HEK293 (cell line): ENCODE measurements around the gene FBRSL1.

Experiments used
- CTCF ChIA-PET: fragments of 350-600 bp; formaldehyde crosslinking; extraction: SDS; loops from one replicate; lab custom pipeline; 2021; ENCODE audit warnings: antibody characterized with exemption; lab: Yijun Ruan, JAX
- POLR2A ChIA-PET: fragments of 300-600 bp; formaldehyde crosslinking; extraction: SDS; loops from one replicate; lab custom pipeline; 2020; ENCODE audit warnings: antibody characterized with exemption, inconsistent platforms; lab: Yijun Ruan, JAX
- H3K27ac ChIP-seq: fragments of 200-500 bp; sonication (Bioruptor generic); 2 replicates; pipeline ENCODE4 v1.5.1; 2014; ENCODE audit warnings: low read depth, low read length, control low read depth, inconsistent platforms; ENCODE audit errors: extremely low read depth
- H3K36me3 ChIP-seq, 2 experiments: fragments of 200-500 bp in 1 of 2; sonication (Bioruptor generic) in 1 of 2; 1 replicate in 1 of 2; 2 replicates in 1 of 2; pipeline ENCODE4 v1.5.1; 2014 to 2017; ENCODE audit warnings: inconsistent platforms in 2 of 2, low read length in 2 of 2; ENCODE audit not compliant: control insufficient read depth in 2 of 2, insufficient read depth in 1 of 2
- H3K4me1 ChIP-seq: fragments of 200-500 bp; sonication (Bioruptor generic); 2 replicates; pipeline ENCODE4 v1.5.1; 2014; ENCODE audit warnings: mild to moderate bottlenecking, low read length, inconsistent platforms; ENCODE audit not compliant: control insufficient read depth, insufficient read depth
- H3K4me3 ChIP-seq: 2 replicates; pipeline ENCODE4 v1.5.1; 2011; ENCODE audit warnings: low read depth, mild to moderate bottlenecking, control low read depth, low read length, moderate library complexity
- H3K9me3 ChIP-seq: fragments of 200-500 bp; sonication (Bioruptor generic); 2 replicates; pipeline ENCODE4 v1.5.1; 2014; ENCODE audit warnings: low read depth, low read length, inconsistent platforms; ENCODE audit not compliant: control insufficient read depth, insufficient read depth
- GLIS2 ChIP-seq: fragments of 450-650 bp; formaldehyde crosslinking; IDR thresholded peaks from 2 replicates; pipeline ENCODE4 v1.5.1; 2016; ENCODE audit warnings: missing biosample characterization, missing genetic modification characterization
- HOXA7 ChIP-seq: sonication (generic); formaldehyde crosslinking; IDR thresholded peaks from 2 replicates; pipeline ENCODE4 v1.8.1; 2022; ENCODE audit warnings: missing genetic modification reagents, borderline replicate concordance
- HOXC10 ChIP-seq: sonication (generic); formaldehyde crosslinking; IDR thresholded peaks from 2 replicates; pipeline ENCODE4 v1.8.1; 2023; ENCODE audit warnings: mild to moderate bottlenecking, missing genetic modification reagents
- KLF10 ChIP-seq: fragments of 450-650 bp; IDR thresholded peaks from 2 replicates; pipeline ENCODE4 v1.5.1; 2018; ENCODE audit warnings: missing biosample characterization, mild to moderate bottlenecking, missing genetic modification characterization
- MZF1 ChIP-seq: fragments of 450-650 bp; formaldehyde crosslinking; IDR thresholded peaks from 2 replicates; pipeline ENCODE4 v1.5.1; 2017; ENCODE audit warnings: missing biosample characterization, missing genetic modification characterization, borderline replicate concordance
- RBAK ChIP-seq: fragments of 450-650 bp; formaldehyde crosslinking; IDR thresholded peaks from 2 replicates; pipeline ENCODE4 v1.5.1; 2016; ENCODE audit warnings: missing biosample characterization, missing genetic modification characterization
- ZFP41 ChIP-seq: fragments of 450-650 bp; formaldehyde crosslinking; IDR thresholded peaks from 2 replicates; pipeline ENCODE4 v1.5.1; 2016; ENCODE audit warnings: missing biosample characterization, missing genetic modification characterization, borderline replicate concordance
- ZNF239 ChIP-seq: fragments of 450-650 bp; formaldehyde crosslinking; IDR thresholded peaks from 2 replicates; pipeline ENCODE4 v1.5.1; 2016; ENCODE audit warnings: missing biosample characterization, missing genetic modification characterization
- ZNF366 ChIP-seq: fragments of 450-650 bp; formaldehyde crosslinking; conservative IDR thresholded peaks from 2 replicates; pipeline ENCODE4 v1.5.1; 2016; ENCODE audit warnings: missing biosample characterization, missing genetic modification characterization
- ZNF394 ChIP-seq: fragments of 450-650 bp; formaldehyde crosslinking; IDR thresholded peaks from 2 replicates; pipeline ENCODE4 v1.5.1; 2016; ENCODE audit warnings: missing biosample characterization, missing genetic modification characterization, mild to moderate bottlenecking, moderate library complexity, borderline replicate concordance
- ZNF560 ChIP-seq: fragments of 450-650 bp; formaldehyde crosslinking; IDR thresholded peaks from 2 replicates; pipeline ENCODE4 v1.5.1; 2017; ENCODE audit warnings: missing biosample characterization, missing genetic modification characterization, borderline replicate concordance
- ZNF707 ChIP-seq: fragments of 450-650 bp; formaldehyde crosslinking; IDR thresholded peaks from 2 replicates; pipeline ENCODE4 v1.5.1; 2016; ENCODE audit warnings: missing biosample characterization, missing genetic modification characterization
- ZNF776 ChIP-seq: fragments of 450-650 bp; formaldehyde crosslinking; IDR thresholded peaks from 2 replicates; pipeline ENCODE4 v1.5.0; 2017; ENCODE audit warnings: missing biosample characterization, missing genetic modification characterization, borderline replicate concordance
- TF ChIP-seq, protein P1 (sequence below): fragments of 450-650 bp; formaldehyde crosslinking; conservative IDR thresholded peaks from 2 replicates; pipeline ENCODE4 v1.5.1; 2016; ENCODE audit warnings: low read depth, missing biosample characterization, missing genetic modification characterization
- TF ChIP-seq, protein P2 (sequence below): IDR thresholded peaks from 2 replicates; pipeline ENCODE4 v1.6.1; 2011; ENCODE audit warnings: mild to moderate bottlenecking, low read depth, low read length, borderline replicate concordance
- TF ChIP-seq, protein P3 (sequence below): fragments of 450-650 bp; formaldehyde crosslinking; IDR thresholded peaks from 2 replicates; pipeline ENCODE4 v1.5.1; 2017; ENCODE audit warnings: missing biosample characterization, mild to moderate bottlenecking, missing genetic modification characterization, moderate library complexity
- TF ChIP-seq, protein P4 (sequence below): fragments of 450-650 bp; formaldehyde crosslinking; IDR thresholded peaks from 2 replicates; pipeline ENCODE4 v1.5.1; 2016; ENCODE audit warnings: missing biosample characterization, missing genetic modification characterization
- TF ChIP-seq, protein P5 (sequence below): fragments of 450-650 bp; IDR thresholded peaks from 2 replicates; pipeline ENCODE4 v1.5.1; 2018; ENCODE audit warnings: missing biosample characterization, missing genetic modification characterization
- TF ChIP-seq, protein P6 (sequence below): fragments of 450-650 bp; formaldehyde crosslinking; IDR thresholded peaks from 2 replicates; pipeline ENCODE4 v1.5.1; 2016; ENCODE audit warnings: missing biosample characterization, missing genetic modification characterization
- TF ChIP-seq, protein P7 (sequence below): fragments of 450-650 bp; formaldehyde crosslinking; IDR thresholded peaks from 2 replicates; pipeline ENCODE4 v1.5.1; 2016; ENCODE audit warnings: missing biosample characterization, missing genetic modification characterization, borderline replicate concordance

FBRSL1 gene

DNA sequence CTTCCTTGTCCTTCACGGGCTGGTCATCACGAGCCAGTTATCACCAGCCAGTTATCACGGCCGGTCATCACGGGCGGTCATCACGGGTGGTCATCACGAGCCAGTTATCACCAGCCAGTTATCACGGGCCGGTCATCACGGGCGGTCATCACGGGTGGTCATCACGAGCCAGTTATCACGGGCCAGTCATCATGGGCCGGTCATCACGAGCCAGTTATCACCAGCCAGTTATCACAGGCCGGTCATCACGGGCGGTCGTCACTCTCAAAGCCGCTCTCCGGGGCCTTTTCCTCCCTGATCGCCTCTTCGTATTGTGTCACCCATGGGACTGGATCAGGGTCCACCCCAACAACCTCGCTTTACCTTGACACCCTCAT, 13.9 kb upstream of the FBRSL1 start (continued):
- TF ChIP-seq, protein P1, sequence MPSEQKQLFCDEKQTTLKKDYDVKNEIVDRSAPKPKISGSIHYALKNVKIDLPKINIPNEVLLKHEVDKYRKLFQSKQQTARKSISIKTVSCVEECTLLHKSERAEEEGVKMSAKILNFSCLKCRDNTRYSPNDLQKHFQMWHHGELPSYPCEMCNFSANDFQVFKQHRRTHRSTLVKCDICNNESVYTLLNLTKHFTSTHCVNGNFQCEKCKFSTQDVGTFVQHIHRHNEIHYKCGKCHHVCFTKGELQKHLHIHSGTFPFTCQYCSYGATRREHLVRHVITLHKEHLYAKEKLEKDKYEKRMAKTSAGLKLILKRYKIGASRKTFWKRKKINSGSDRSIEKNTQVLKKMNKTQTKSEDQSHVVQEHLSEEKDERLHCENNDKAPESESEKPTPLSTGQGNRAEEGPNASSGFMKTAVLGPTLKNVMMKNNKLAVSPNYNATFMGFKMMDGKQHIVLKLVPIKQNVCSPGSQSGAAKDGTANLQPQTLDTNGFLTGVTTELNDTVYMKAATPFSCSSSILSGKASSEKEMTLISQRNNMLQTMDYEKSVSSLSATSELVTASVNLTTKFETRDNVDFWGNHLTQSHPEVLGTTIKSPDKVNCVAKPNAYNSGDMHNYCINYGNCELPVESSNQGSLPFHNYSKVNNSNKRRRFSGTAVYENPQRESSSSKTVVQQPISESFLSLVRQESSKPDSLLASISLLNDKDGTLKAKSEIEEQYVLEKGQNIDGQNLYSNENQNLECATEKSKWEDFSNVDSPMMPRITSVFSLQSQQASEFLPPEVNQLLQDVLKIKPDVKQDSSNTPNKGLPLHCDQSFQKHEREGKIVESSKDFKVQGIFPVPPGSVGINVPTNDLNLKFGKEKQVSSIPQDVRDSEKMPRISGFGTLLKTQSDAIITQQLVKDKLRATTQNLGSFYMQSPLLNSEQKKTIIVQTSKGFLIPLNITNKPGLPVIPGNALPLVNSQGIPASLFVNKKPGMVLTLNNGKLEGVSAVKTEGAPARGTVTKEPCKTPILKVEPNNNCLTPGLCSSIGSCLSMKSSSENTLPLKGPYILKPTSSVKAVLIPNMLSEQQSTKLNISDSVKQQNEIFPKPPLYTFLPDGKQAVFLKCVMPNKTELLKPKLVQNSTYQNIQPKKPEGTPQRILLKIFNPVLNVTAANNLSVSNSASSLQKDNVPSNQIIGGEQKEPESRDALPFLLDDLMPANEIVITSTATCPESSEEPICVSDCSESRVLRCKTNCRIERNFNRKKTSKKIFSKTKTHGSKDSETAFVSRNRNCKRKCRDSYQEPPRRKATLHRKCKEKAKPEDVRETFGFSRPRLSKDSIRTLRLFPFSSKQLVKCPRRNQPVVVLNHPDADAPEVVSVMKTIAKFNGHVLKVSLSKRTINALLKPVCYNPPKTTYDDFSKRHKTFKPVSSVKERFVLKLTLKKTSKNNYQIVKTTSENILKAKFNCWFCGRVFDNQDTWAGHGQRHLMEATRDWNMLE = no peak
- no peak for TF ChIP-seq ZFP41 (tag by site-specific recombination)

DNA sequence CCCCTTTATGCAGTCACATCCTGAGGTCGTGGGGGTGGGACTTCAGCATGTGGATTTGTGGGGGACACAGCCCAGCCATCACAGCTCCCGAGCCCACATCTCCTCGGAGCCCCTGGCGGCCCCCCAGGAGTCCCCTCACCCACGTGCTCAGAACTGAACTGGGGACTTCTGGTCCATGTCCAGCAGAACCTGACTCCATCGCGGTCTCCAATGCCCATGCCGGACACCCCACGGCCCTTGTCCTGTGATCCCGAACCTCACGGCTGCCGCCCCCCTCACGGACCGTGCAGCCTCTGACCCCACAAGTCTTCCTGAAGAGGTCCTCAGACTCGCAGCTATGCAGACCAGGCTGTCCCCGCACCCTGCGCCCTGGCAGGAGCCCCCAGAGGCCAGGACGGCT, 13.5 kb upstream of the FBRSL1 start:
- CTCF ChIA-PET = no interaction called here
- TF ChIP-seq, protein P2, sequence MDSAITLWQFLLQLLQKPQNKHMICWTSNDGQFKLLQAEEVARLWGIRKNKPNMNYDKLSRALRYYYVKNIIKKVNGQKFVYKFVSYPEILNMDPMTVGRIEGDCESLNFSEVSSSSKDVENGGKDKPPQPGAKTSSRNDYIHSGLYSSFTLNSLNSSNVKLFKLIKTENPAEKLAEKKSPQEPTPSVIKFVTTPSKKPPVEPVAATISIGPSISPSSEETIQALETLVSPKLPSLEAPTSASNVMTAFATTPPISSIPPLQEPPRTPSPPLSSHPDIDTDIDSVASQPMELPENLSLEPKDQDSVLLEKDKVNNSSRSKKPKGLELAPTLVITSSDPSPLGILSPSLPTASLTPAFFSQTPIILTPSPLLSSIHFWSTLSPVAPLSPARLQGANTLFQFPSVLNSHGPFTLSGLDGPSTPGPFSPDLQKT = no peak
- TF ChIP-seq RBAK (tag by site-specific recombination) (no peak), ZNF560 (tag by site-specific recombination) (no peak), ZNF366 (tag by site-specific recombination) (no peak), MZF1 (tag by site-specific recombination) (no peak), ZNF394 (tag by site-specific recombination) (no peak), ZNF776 (tag by site-specific recombination) (no peak), KLF10 (no peak), HOXC10 (CRISPR knock-in tag) (no peak), GLIS2 (tag by site-specific recombination) (no peak), ZNF707 (no peak), ZNF239 (tag by site-specific recombination) (no peak), HOXA7 (CRISPR knock-in tag) (no peak)
- TF ChIP-seq, protein P3, sequence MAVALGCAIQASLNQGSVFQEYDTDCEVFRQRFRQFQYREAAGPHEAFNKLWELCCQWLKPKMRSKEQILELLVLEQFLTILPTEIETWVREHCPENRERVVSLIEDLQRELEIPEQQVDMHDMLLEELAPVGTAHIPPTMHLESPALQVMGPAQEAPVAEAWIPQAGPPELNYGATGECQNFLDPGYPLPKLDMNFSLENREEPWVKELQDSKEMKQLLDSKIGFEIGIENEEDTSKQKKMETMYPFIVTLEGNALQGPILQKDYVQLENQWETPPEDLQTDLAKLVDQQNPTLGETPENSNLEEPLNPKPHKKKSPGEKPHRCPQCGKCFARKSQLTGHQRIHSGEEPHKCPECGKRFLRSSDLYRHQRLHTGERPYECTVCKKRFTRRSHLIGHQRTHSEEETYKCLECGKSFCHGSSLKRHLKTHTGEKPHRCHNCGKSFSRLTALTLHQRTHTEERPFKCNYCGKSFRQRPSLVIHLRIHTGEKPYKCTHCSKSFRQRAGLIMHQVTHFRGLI (tag by site-specific recombination) = no peak
- TF ChIP-seq, protein P4, sequence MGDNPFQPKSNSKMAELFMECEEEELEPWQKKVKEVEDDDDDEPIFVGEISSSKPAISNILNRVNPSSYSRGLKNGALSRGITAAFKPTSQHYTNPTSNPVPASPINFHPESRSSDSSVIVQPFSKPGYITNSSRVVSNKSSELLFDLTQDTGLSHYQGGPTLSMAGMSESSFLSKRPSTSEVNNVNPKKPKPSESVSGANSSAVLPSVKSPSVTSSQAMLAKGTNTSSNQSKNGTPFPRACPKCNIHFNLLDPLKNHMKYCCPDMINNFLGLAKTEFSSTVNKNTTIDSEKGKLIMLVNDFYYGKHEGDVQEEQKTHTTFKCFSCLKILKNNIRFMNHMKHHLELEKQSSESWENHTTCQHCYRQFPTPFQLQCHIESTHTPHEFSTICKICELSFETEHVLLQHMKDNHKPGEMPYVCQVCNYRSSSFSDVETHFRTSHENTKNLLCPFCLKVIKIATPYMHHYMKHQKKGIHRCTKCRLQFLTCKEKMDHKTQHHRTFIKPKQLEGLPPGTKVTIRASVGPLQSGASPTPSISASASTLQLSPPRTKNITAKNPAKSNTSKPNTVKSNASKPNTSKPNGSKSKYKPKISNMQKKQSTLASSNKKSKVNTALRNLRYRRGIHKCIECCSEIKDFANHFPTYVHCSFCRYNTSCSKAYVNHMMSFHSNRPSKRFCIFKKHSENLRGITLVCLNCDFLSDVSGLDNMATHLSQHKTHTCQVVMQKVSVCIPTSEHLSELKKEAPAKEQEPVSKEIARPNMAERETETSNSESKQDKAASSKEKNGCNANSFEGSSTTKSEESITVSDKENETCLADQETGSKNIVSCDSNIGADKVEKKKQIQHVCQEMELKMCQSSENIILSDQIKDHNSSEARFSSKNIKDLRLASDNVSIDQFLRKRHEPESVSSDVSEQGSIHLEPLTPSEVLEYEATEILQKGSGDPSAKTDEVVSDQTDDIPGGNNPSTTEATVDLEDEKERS = no peak
- TF ChIP-seq, protein P5, sequence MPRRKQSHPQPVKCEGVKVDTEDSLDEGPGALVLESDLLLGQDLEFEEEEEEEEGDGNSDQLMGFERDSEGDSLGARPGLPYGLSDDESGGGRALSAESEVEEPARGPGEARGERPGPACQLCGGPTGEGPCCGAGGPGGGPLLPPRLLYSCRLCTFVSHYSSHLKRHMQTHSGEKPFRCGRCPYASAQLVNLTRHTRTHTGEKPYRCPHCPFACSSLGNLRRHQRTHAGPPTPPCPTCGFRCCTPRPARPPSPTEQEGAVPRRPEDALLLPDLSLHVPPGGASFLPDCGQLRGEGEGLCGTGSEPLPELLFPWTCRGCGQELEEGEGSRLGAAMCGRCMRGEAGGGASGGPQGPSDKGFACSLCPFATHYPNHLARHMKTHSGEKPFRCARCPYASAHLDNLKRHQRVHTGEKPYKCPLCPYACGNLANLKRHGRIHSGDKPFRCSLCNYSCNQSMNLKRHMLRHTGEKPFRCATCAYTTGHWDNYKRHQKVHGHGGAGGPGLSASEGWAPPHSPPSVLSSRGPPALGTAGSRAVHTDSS (tag by site-specific recombination) = no peak
- TF ChIP-seq, protein P6, sequence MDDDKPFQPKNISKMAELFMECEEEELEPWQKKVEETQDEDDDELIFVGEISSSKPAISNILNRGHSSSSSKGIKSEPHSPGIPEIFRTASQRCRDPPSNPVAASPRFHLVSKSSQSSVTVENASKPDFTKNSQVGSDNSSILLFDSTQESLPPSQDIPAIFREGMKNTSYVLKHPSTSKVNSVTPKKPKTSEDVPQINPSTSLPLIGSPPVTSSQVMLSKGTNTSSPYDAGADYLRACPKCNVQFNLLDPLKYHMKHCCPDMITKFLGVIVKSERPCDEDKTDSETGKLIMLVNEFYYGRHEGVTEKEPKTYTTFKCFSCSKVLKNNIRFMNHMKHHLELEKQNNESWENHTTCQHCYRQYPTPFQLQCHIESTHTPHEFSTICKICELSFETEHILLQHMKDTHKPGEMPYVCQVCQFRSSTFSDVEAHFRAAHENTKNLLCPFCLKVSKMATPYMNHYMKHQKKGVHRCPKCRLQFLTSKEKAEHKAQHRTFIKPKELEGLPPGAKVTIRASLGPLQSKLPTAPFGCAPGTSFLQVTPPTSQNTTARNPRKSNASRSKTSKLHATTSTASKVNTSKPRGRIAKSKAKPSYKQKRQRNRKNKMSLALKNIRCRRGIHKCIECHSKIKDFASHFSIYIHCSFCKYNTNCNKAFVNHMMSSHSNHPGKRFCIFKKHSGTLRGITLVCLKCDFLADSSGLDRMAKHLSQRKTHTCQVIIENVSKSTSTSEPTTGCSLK = no peak
- TF ChIP-seq, protein P7, sequence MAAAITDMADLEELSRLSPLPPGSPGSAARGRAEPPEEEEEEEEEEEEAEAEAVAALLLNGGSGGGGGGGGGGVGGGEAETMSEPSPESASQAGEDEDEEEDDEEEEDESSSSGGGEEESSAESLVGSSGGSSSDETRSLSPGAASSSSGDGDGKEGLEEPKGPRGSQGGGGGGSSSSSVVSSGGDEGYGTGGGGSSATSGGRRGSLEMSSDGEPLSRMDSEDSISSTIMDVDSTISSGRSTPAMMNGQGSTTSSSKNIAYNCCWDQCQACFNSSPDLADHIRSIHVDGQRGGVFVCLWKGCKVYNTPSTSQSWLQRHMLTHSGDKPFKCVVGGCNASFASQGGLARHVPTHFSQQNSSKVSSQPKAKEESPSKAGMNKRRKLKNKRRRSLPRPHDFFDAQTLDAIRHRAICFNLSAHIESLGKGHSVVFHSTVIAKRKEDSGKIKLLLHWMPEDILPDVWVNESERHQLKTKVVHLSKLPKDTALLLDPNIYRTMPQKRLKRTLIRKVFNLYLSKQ = no peak
- no peak overlapping the region for H3K27ac ChIP-seq
- H3K4me3 ChIP-seq = no peak overlapping the region
- POLR2A ChIA-PET = interaction anchor here (0.6 kb wide), 1 partner anchor 426 kb away, joined by 3 read pairs; no protein-coding TSS in a partner anchor
- H3K9me3 ChIP-seq = no peaks in the 10 kb centered on the region
- H3K4me1 ChIP-seq = no peaks in the 10 kb centered on the region
- H3K36me3 ChIP-seq = no peaks in the 10 kb centered on the region
